B cell (primary cell): ENCODE measurements around the gene CHPT1.

ENCODE experiments used
- EZH2 ChIP-seq: IDR thresholded peaks from 2 replicates; pipeline ENCODE4 v1.6.1; 2012; ENCODE audit warnings: borderline replicate concordance, low read depth, mild to moderate bottlenecking, moderate library complexity, low read length; ENCODE audit not compliant: insufficient read depth, poor library complexity, severe bottlenecking
- TF ChIP-seq, protein P1 (sequence below): fragments of 200-600 bp; IDR thresholded peaks from one replicate; pipeline ENCODE4 v1.8.0; 2022; ENCODE audit warnings: antibody characterized with exemption, mild to moderate bottlenecking

DNA sequence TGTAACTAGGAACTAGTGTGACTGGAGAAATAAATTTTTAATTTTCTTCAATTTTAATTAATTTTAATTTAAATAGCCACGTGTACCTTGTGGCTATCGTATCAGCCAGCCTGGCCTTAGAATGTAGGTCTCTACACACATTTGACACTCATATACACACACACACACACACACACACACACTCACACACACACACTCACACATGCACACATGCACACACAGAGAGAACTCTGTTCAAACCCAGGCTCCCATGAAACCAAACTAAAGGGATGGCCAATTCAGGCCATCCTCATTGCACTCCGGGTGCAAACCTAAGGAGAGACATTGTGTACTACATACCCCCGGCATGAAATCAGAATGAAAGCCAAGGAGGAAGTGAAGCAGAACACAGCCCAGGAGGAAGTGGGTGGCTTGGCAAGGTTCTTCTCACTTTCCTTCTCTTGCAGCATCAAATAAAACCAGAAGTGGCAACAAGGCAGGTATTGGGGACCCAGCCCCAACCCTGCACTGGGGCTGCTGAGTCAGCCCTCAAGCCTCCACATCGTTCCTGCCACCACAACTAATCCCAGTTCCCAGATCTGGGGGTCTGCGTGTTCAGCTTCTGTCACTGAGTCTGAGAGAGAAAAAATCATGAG is 26.2 kb upstream of the CHPT1 start:
- TF ChIP-seq, protein P1, sequence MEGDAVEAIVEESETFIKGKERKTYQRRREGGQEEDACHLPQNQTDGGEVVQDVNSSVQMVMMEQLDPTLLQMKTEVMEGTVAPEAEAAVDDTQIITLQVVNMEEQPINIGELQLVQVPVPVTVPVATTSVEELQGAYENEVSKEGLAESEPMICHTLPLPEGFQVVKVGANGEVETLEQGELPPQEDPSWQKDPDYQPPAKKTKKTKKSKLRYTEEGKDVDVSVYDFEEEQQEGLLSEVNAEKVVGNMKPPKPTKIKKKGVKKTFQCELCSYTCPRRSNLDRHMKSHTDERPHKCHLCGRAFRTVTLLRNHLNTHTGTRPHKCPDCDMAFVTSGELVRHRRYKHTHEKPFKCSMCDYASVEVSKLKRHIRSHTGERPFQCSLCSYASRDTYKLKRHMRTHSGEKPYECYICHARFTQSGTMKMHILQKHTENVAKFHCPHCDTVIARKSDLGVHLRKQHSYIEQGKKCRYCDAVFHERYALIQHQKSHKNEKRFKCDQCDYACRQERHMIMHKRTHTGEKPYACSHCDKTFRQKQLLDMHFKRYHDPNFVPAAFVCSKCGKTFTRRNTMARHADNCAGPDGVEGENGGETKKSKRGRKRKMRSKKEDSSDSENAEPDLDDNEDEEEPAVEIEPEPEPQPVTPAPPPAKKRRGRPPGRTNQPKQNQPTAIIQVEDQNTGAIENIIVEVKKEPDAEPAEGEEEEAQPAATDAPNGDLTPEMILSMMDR = no peak
- TF ChIP-seq EZH2 = no peak
